Loucy (cell line): Measurements from ENCODE around the gene LRRC4C.

Experiments
- H2AFZ ChIP-seq: fragments of 200-600 bp; sonication (generic); 2 replicates; pipeline ENCODE4 v1.6.0; 2016; ENCODE audit warnings: antibody characterized with exemption, mild to moderate bottlenecking, low read length, moderate library complexity
- H3F3A ChIP-seq: fragments of 200-600 bp; 2 replicates; pipeline ENCODE4 v1.6.0; 2016; ENCODE audit warnings: antibody characterized with exemption, low read depth, mild to moderate bottlenecking
- H3K27me3 ChIP-seq: fragments of 200-600 bp; sonication (generic); 2 replicates; pipeline ENCODE4 v1.6.1; 2014; ENCODE audit warnings: low read length, mild to moderate bottlenecking; ENCODE audit not compliant: insufficient read depth, poor library complexity, severe bottlenecking
- H3K36me3 ChIP-seq: fragments of 200-600 bp; sonication (generic); 2 replicates; pipeline ENCODE4 v1.6.1; 2016; ENCODE audit warnings: low read length; ENCODE audit not compliant: insufficient read depth
- H3K4me1 ChIP-seq: fragments of 200-600 bp; sonication (generic); 2 replicates; pipeline ENCODE4 v1.5.1; 2014; ENCODE audit warnings: low read length, mild to moderate bottlenecking; ENCODE audit not compliant: insufficient read depth, poor library complexity, severe bottlenecking
- H3K4me2 ChIP-seq: fragments of 200-600 bp; sonication (generic); 2 replicates; pipeline ENCODE4 v1.6.0; 2014; ENCODE audit warnings: antibody characterized with exemption, low read length, low read depth, mild to moderate bottlenecking; ENCODE audit not compliant: poor library complexity, severe bottlenecking
- H3K4me3 ChIP-seq: fragments of 200-600 bp; sonication (generic); 2 replicates; pipeline ENCODE4 v1.5.1; 2014; ENCODE audit warnings: low read length, mild to moderate bottlenecking, mixed read lengths; ENCODE audit not compliant: poor library complexity, severe bottlenecking
- H3K79me2 ChIP-seq: fragments of 200-600 bp; sonication (generic); 2 replicates; pipeline ENCODE4 v1.6.1; 2014; ENCODE audit warnings: low read length; ENCODE audit not compliant: insufficient read depth
- H3K9ac ChIP-seq: fragments of 200-600 bp; sonication (generic); 2 replicates; pipeline ENCODE4 v1.6.0; 2014; ENCODE audit warnings: mild to moderate bottlenecking, low read depth, low read length, moderate library complexity; ENCODE audit not compliant: poor library complexity, severe bottlenecking
- H3K9me2 ChIP-seq: fragments of 200-600 bp; sonication (generic); replicated peaks from 2 replicates; pipeline ENCODE4 v1.6.1; 2016; ENCODE audit warnings: low read depth, low read length, mixed read lengths
- H3K9me3 ChIP-seq: fragments of 200-600 bp; sonication (generic); 2 replicates; pipeline ENCODE4 v1.6.1; 2014; ENCODE audit warnings: mild to moderate bottlenecking, antibody characterized with exemption, low read length, low read depth; ENCODE audit not compliant: insufficient read depth
- H4K20me1 ChIP-seq: fragments of 200-600 bp; sonication (generic); 2 replicates; pipeline ENCODE4 v1.6.0; 2014; ENCODE audit warnings: antibody characterized with exemption, low read length, mild to moderate bottlenecking; ENCODE audit not compliant: insufficient read depth, poor library complexity, severe bottlenecking
- EZH2phosphoT487 ChIP-seq: fragments of 200-600 bp; IDR thresholded peaks from 2 replicates; pipeline ENCODE4 v1.6.1; 2018; ENCODE audit warnings: antibody characterized with exemption, mild to moderate bottlenecking, moderate library complexity, borderline replicate concordance
- TF ChIP-seq, protein P1 (sequence below): fragments of 200-600 bp; sonication (generic); conservative IDR thresholded peaks from 2 replicates; pipeline ENCODE4 v1.5.1; 2014; ENCODE audit warnings: mild to moderate bottlenecking, antibody characterized with exemption, low read length

Gene LRRC4C

DNA sequence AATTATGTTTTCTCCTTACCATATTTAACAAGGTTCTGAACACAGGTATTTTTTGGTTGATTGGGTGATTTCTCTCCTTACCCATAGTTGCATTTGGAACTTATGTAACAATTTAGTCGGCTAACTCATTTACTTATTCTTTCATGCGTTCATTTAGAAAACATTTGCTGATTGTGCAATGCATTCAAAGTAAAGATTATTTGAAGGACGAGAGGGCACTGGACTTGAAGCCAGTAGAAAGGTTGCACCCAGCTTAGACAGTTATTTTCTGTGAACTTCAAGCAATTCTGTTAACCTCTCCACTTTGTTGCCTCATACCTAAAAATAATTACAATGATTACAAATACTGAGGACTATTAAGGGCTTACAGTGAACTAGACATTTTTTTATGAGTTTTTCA, 769.6 kb downstream of the LRRC4C start:
- H2AFZ ChIP-seq: no peak overlapping the region
- H3K36me3 ChIP-seq: no peaks in the 10 kb centered on the region
- no peaks in the 10 kb centered on the region for H4K20me1 ChIP-seq
- no peaks in the 10 kb centered on the region for H3K9me2 ChIP-seq
- H3F3A ChIP-seq: no peaks in the 10 kb centered on the region
- H3K4me3 ChIP-seq: no peak overlapping the region
- H3K4me1 ChIP-seq: no peaks in the 10 kb centered on the region
- no peak overlapping the region for H3K4me2 ChIP-seq
- no peak overlapping the region for H3K9ac ChIP-seq
- no peaks in the 10 kb centered on the region for H3K79me2 ChIP-seq
- no peaks in the 10 kb centered on the region for H3K9me3 ChIP-seq
- TF ChIP-seq EZH2phosphoT487: no peak
- TF ChIP-seq, protein P1, sequence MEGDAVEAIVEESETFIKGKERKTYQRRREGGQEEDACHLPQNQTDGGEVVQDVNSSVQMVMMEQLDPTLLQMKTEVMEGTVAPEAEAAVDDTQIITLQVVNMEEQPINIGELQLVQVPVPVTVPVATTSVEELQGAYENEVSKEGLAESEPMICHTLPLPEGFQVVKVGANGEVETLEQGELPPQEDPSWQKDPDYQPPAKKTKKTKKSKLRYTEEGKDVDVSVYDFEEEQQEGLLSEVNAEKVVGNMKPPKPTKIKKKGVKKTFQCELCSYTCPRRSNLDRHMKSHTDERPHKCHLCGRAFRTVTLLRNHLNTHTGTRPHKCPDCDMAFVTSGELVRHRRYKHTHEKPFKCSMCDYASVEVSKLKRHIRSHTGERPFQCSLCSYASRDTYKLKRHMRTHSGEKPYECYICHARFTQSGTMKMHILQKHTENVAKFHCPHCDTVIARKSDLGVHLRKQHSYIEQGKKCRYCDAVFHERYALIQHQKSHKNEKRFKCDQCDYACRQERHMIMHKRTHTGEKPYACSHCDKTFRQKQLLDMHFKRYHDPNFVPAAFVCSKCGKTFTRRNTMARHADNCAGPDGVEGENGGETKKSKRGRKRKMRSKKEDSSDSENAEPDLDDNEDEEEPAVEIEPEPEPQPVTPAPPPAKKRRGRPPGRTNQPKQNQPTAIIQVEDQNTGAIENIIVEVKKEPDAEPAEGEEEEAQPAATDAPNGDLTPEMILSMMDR: no peak
- H3K27me3 ChIP-seq: no peaks in the 10 kb centered on the region

DNA sequence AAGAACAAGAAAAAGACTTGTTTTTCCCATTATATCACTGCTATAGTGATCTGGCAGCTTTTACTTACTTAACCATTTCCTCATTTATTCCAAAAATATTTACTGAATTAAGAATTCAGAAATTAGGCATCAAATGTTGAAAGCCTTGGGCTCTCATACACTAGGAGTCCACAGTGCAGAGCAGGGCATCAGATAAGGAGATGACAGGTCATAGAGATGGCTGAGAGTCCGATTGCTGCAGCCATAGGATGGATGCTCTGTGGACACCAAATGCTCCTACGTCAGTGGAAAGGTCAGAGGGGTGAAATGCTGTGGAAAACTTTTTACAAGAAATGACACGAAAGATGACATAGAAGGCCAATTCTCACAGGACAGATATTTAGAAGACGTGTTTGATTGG, 771.1 kb downstream of the LRRC4C start:
- Histone ChIP-seq H2AFZ (no peak overlapping the region), H3F3A (no peaks in the 10 kb centered on the region), H3K79me2 (no peaks in the 10 kb centered on the region), H3K9me2 (no peaks in the 10 kb centered on the region), H4K20me1 (no peaks in the 10 kb centered on the region), H3K9ac (no peak overlapping the region), H3K9me3 (no peaks in the 10 kb centered on the region), H3K4me3 (no peak overlapping the region), H3K4me1 (no peaks in the 10 kb centered on the region), H3K36me3 (no peaks in the 10 kb centered on the region), H3K27me3 (no peaks in the 10 kb centered on the region), H3K4me2 (no peak overlapping the region)
- TF ChIP-seq, protein P1: no peak
- TF ChIP-seq EZH2phosphoT487: no peak

DNA sequence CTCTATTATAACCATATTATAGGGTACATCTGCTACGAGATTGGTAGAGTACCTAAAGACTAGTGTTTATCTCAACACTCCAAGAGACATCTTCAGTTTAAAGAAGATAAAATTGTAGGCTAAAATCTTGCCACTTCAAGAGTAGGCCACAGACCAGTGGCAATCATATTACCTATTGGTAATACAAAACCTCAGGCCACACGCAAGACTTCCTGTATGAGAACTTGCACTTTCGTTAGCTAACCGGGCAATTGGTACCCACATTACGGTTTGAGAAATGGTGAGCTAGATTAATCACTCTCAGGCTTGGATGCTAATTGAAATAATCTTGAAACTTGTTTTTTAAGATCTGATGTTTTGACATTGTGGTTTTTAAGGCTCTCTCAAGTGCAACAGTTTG, 772.7 kb downstream of the LRRC4C start:
- no peaks in the 10 kb centered on the region for H3K36me3 ChIP-seq
- H3F3A ChIP-seq: no peaks in the 10 kb centered on the region
- H3K9ac ChIP-seq: no peak overlapping the region

More for the DNA sequence above, 772.7 kb downstream of the LRRC4C start:
- Histone ChIP-seq H3K9me3 (no peaks in the 10 kb centered on the region), H3K27me3 (no peaks in the 10 kb centered on the region), H3K9me2 (no peaks in the 10 kb centered on the region), H3K79me2 (no peaks in the 10 kb centered on the region), H3K4me1 (no peaks in the 10 kb centered on the region), H4K20me1 (no peaks in the 10 kb centered on the region), H3K4me3 (no peak overlapping the region), H3K4me2 (no peak overlapping the region), H2AFZ (no peak overlapping the region)
- TF ChIP-seq, protein P1: no peak
- TF ChIP-seq EZH2phosphoT487: no peak
